Measurements from ENCODE around the gene SNRNP70. TPM values are rescaled to one million over a fixed set of nuclear protein-coding genes. Genes with fewer than 3 reads are reported as not detected.

SNRNP70 gene
- total RNA-seq, 1 experiment from 2014 or later, result 259 TPM

- peaks cover 48% of the 10 kb centered on the region for H3K36me3 Mint-ChIP-seq (ENCODE audit: insufficient read depth, unreplicated experiment)
- peaks cover 17% of the 10 kb centered on the region for H3K4me1 Mint-ChIP-seq (ENCODE audit: low read depth, unreplicated experiment)
- TF ChIP-seq CTCF (IDR thresholded peaks at IDR 0.05; ENCODE audit: insufficient read depth in 1 of 2, low read depth in 1 of 2, low read length in 1 of 2, severe bottlenecking in 1 of 2, unreplicated experiment in 1 of 2), result no peak
- no peak overlapping the region for H3K4me3 ChIP-seq (ENCODE audit: low read depth, low read length)
- H3K27me3 Mint-ChIP-seq (ENCODE audit: insufficient read depth, unreplicated experiment), result no peaks in the 10 kb centered on the region
- no peaks in the 10 kb centered on the region for H3K9me3 ChIP-seq
- POLR2A ChIA-PET, result interaction anchor here (0.5 to 0.6 kb wide), 2 partner anchors 38 to 173 kb away, joined by 5 read pairs; no protein-coding TSS in a partner anchor
- H3K27me3 ChIP-seq (replicated peaks; ENCODE audit: control insufficient read depth, insufficient read depth, low read length), result no peaks in the 10 kb centered on the region
- peaks cover 3% of the 10 kb centered on the region; the same call in 1 of the 2 replicates for H3K36me3 ChIP-seq (ENCODE audit: control insufficient read depth, insufficient read depth, low read length)
- DNase-seq, result no peak
- CTCF ChIA-PET, result interaction anchor here (0.7 kb wide), 1 partner anchor 13 kb away, joined by 5 read pairs; no protein-coding TSS in a partner anchor
- 0 out of 2 replicates have a peak, but pooled peaks cover 4% of the 10 kb centered on the region for H3K4me1 ChIP-seq
- H3K4me3 Mint-ChIP-seq (ENCODE audit: unreplicated experiment), result no peak overlapping the region
- H3K9me3 Mint-ChIP-seq (ENCODE audit: unreplicated experiment), result no peaks in the 10 kb centered on the region
- no TSS peak for BruUV-seq (replicated peaks)
- no peak overlapping the region for H3K27ac Mint-ChIP-seq (ENCODE audit: unreplicated experiment)
- intact Hi-C loops (cut with micrococcal nuclease; ENCODE audit: unreplicated experiment), result no loop called here
These were observed 25.3 kb downstream of the SNRNP70 start for GRCh38 chr19:49110567-49110966.

GRCh38 chr19:49111218-49111998 is 26.2 kb downstream of the SNRNP70 start:
- Histone ChIP-seq H3K36me3 (ENCODE audit: control insufficient read depth, insufficient read depth, low read length) (peaks cover 1% of the 10 kb centered on the region; the same call in 1 of the 2 replicates), H3K4me1 (0 out of 2 replicates have a peak, but pooled peaks cover 4% of the 10 kb centered on the region), H3K27me3 (replicated peaks; ENCODE audit: control insufficient read depth, insufficient read depth, low read length) (no peaks in the 10 kb centered on the region), H3K9me3 (no peaks in the 10 kb centered on the region), H3K4me3 (ENCODE audit: low read depth, low read length) (no peak overlapping the region)
- Mint-ChIP-seq H3K9me3 (ENCODE audit: unreplicated experiment) (no peaks in the 10 kb centered on the region), H3K4me1 (ENCODE audit: low read depth, unreplicated experiment) (peaks cover 20% of the 10 kb centered on the region), H3K27ac (ENCODE audit: unreplicated experiment) (no peak overlapping the region), H3K4me3 (ENCODE audit: unreplicated experiment) (no peak overlapping the region), H3K36me3 (ENCODE audit: insufficient read depth, unreplicated experiment) (peaks cover 40% of the 10 kb centered on the region), H3K27me3 (ENCODE audit: insufficient read depth, unreplicated experiment) (no peaks in the 10 kb centered on the region)
- TF ChIP-seq CTCF (IDR thresholded peaks at IDR 0.05; ENCODE audit: insufficient read depth in 1 of 2, low read depth in 1 of 2, low read length in 1 of 2, severe bottlenecking in 1 of 2, unreplicated experiment in 1 of 2), result no peak
- POLR2A ChIA-PET, result interaction anchor here (0.5 to 0.6 kb wide), 2 partner anchors 37 to 1094 kb away, joined by 4 to 5 read pairs; no protein-coding TSS in a partner anchor
- intact Hi-C loops (cut with micrococcal nuclease; ENCODE audit: unreplicated experiment), result no loop called here
- DNase-seq, result no peak
- BruUV-seq (replicated peaks), result no TSS peak
- CTCF ChIA-PET, result interaction anchor here (0.6 to 0.8 kb wide), 4 partner anchors 14 to 653 kb away, joined by 3 to 9 read pairs (median 4); no protein-coding TSS in a partner anchor

- H3K27me3 Mint-ChIP-seq (ENCODE audit: insufficient read depth, unreplicated experiment), result no peaks in the 10 kb centered on the region
- BruUV-seq (replicated peaks), result no TSS peak
- H3K4me3 Mint-ChIP-seq (ENCODE audit: unreplicated experiment), result peak within 1 kb of the TSS; percentile 95
- intact Hi-C loops (cut with micrococcal nuclease; ENCODE audit: unreplicated experiment), result no loop called here
- Histone ChIP-seq H3K27me3 (replicated peaks; ENCODE audit: control insufficient read depth, insufficient read depth, low read length) (no peaks in the 10 kb centered on the region), H3K4me1 (peaks cover 18% of the 10 kb centered on the region), H3K4me3 (ENCODE audit: low read depth, low read length) (peak within 1 kb of the TSS; percentile 92), H3K36me3 (ENCODE audit: control insufficient read depth, insufficient read depth, low read length) (no peaks in the 10 kb centered on the region), H3K9me3 (no peaks in the 10 kb centered on the region)
- H3K36me3 Mint-ChIP-seq (ENCODE audit: insufficient read depth, unreplicated experiment), result peaks cover 27% of the 10 kb centered on the region
- no peaks in the 10 kb centered on the region for H3K9me3 Mint-ChIP-seq (ENCODE audit: unreplicated experiment)
- peak within 1 kb of the TSS; percentile 64 for H3K27ac Mint-ChIP-seq (ENCODE audit: unreplicated experiment)
- POLR2A ChIA-PET, result interaction anchor here (0.5 to 1.9 kb wide), 6 partner anchors 12 to 339 kb away, joined by 3 to 13 read pairs (median 4); partner anchors contain the start of genes ALDH16A1 and RUVBL2
- CTCF ChIA-PET, result interaction anchor here (0.6 to 3.0 kb wide), 18 partner anchors 9 to 1677 kb away, joined by 3 to 54 read pairs (median 5); partner anchors contain the start of genes BAX, CGB7, GYS1 and RUVBL2
- DNase-seq, result peak; percentile 73 to 92
- TF ChIP-seq CTCF (IDR thresholded peaks at IDR 0.05; ENCODE audit: insufficient read depth in 1 of 2, low read depth in 1 of 2, low read length in 1 of 2, severe bottlenecking in 1 of 2, unreplicated experiment in 1 of 2), result peak; percentile 42 to 62
- peaks cover 32% of the 10 kb centered on the region for H3K4me1 Mint-ChIP-seq (ENCODE audit: low read depth, unreplicated experiment)
These were observed 28.7 kb downstream of the SNRNP70 start, which contains the start of gene LIN7B for GRCh38 chr19:49113762-49114629. LIN7B (plus strand) TSS chr19:49114370; CDS start chr19:49114405, 35 bp downstream.

All from Caco-2 (cell line).